GM12878 (cell line): ENCODE results near the gene MAST3. TPM values are rescaled to one million over a fixed set of nuclear protein-coding genes. Genes with fewer than 3 reads are reported as not detected.
A peak's percentile ranks its signal among the peaks of the same experiment; 100 is the strongest.

Experiments
- ATAC-seq: fragments of 200-7000 bp; cut with Tn5 transposase; 3 replicates; pipeline ENCODE4 v1.9.1; 2020; ENCODE audit warnings: mild to moderate bottlenecking, moderate library complexity
- BruUV-seq: library from RNA; stranded (reverse); fragments of 400-500 nt; replicated peaks from 2 replicates; lab custom pipeline; 2021; lab: Mats Ljungman, UMichigan
- CTCF ChIA-PET: fragments of 300-600 bp; sonication (Branson Sonifier 250); formaldehyde crosslinking; extraction: SDS; loops from one replicate; lab custom pipeline; 2021; ENCODE audit warnings: inconsistent platforms; lab: Yijun Ruan, JAX
- POLR2A ChIA-PET: fragments of 350-600 bp; formaldehyde crosslinking; extraction: SDS; loops from one replicate; lab custom pipeline; 2021; ENCODE audit warnings: inconsistent platforms; lab: Charles Lee
- RAD21 ChIA-PET: fragments of 300-600 bp; sonication (Branson Sonifier 250); formaldehyde crosslinking; loops from one replicate; lab custom pipeline; 2023; ENCODE audit warnings: antibody characterized with exemption; ENCODE audit not compliant: unreplicated experiment; lab: Charles Lee
- SMC1A ChIA-PET: fragments of 300-600 bp; sonication (Branson Sonifier 250); formaldehyde crosslinking; loops from one replicate; lab custom pipeline; 2023; ENCODE audit not compliant: unreplicated experiment, uncharacterized antibody; lab: Charles Lee
- DNase-seq: peaks from one replicate; pipeline ENCODE4 v3.0.0-alpha.2; 2011; ENCODE audit warnings: low read depth, low spot score
- FAIRE-seq: peaks from 3 replicates; lab custom pipeline; 2011; peaks lifted over from hg19 to GRCh38; lab: Jason Lieb, UNC
- H2AFZ ChIP-seq: 2 replicates; pipeline ENCODE4 v1.6.0; 2011; ENCODE audit warnings: low read depth, low read length, control low read depth; ENCODE audit not compliant: control insufficient read depth
- H3K27ac ChIP-seq: 2 replicates; pipeline ENCODE4 v1.5.1; 2011; ENCODE audit warnings: control low read depth; ENCODE audit not compliant: control insufficient read depth, insufficient read depth
- H3K27me3 ChIP-seq, 2 experiments: replicated peaks in 1 of 2; 2 replicates each; pipeline versions ENCODE4 v1.6.0 to v1.6.1; 2011; ENCODE audit warnings: low read length in 1 of 2; ENCODE audit not compliant: control insufficient read depth in 2 of 2, insufficient read depth in 2 of 2
- H3K36me3 ChIP-seq, 2 experiments: 2 replicates each; pipeline ENCODE4 v1.5.1; 2011; ENCODE audit warnings: low read length in 1 of 2; ENCODE audit not compliant: control insufficient read depth in 2 of 2, insufficient read depth in 2 of 2
- H3K4me1 ChIP-seq: 2 replicates; pipeline ENCODE4 v1.6.1; 2011; ENCODE audit warnings: mild to moderate bottlenecking, low read length, moderate library complexity, mixed read lengths; ENCODE audit not compliant: control insufficient read depth, insufficient read depth
- H3K4me2 ChIP-seq: 2 replicates; pipeline ENCODE4 v1.6.0; 2011; ENCODE audit warnings: control low read depth; ENCODE audit not compliant: control insufficient read depth, insufficient read depth
- H3K4me3 ChIP-seq: fragments of 200-600 bp; sonication (generic); 2 replicates; pipeline ENCODE4 v1.5.1; 2016
- H3K79me2 ChIP-seq: 2 replicates; pipeline ENCODE4 v1.6.0; 2011; ENCODE audit warnings: low read length; ENCODE audit not compliant: control insufficient read depth, insufficient read depth
- H3K9ac ChIP-seq: 2 replicates; pipeline ENCODE4 v1.8.0; 2011; ENCODE audit warnings: low read length, control low read depth, mixed read lengths; ENCODE audit not compliant: control insufficient read depth, insufficient read depth
- H3K9me3 ChIP-seq: replicated peaks from 3 replicates; pipeline ENCODE4 v1.5.1; 2011; ENCODE audit warnings: mild to moderate bottlenecking, low read length; ENCODE audit not compliant: control insufficient read depth, insufficient read depth
- H4K20me1 ChIP-seq: 2 replicates; pipeline ENCODE4 v1.6.0; 2011; ENCODE audit not compliant: control insufficient read depth, insufficient read depth
- BACH1 ChIP-seq: fragments of 450-650 bp; IDR thresholded peaks from 2 replicates; pipeline ENCODE4 v1.6.1; 2017; ENCODE audit warnings: mild to moderate bottlenecking, borderline replicate concordance
- CBX3 ChIP-seq: fragments of 200-600 bp; sonication (generic); IDR thresholded peaks from 2 replicates; pipeline ENCODE4 v1.6.1; 2016; ENCODE audit warnings: low read depth, borderline replicate concordance
- NFIC ChIP-seq: IDR thresholded peaks from 2 replicates; pipeline ENCODE4 v1.6.1; 2012; ENCODE audit warnings: low read depth, mild to moderate bottlenecking, inconsistent platforms, low read length, moderate library complexity
- RCOR1 ChIP-seq: conservative IDR thresholded peaks from 2 replicates; pipeline ENCODE4 v1.6.1; 2012; ENCODE audit warnings: low read depth, low read length, improper control_type of control experiment
- SMARCA5 ChIP-seq: fragments of 450-650 bp; IDR thresholded peaks from 2 replicates; pipeline ENCODE4 v1.6.1; 2017; ENCODE audit warnings: mild to moderate bottlenecking
- ZNF217 ChIP-seq: fragments of 450-650 bp; IDR thresholded peaks from 2 replicates; pipeline ENCODE4 v1.6.1; 2017; ENCODE audit warnings: antibody characterized with exemption, mild to moderate bottlenecking
- ZSCAN29 ChIP-seq: fragments of 450-650 bp; IDR thresholded peaks from 2 replicates; pipeline ENCODE4 v1.6.1; 2017; ENCODE audit warnings: mild to moderate bottlenecking, moderate library complexity
- WGBS: methylation state at CpG from one replicate; pipeline ENCODE4 v1.1.6; 2016; ENCODE audit warnings: low lambda C conversion rate; ENCODE audit not compliant: insufficient replicate concordance, insufficient coverage; ENCODE audit errors: missing lambda C conversion rate; 5-methylcytosine and 5-hydroxymethylcytosine counted together
- in situ Hi-C: fragments of 300-500 bp; cut with MboI; formaldehyde crosslinking; loops from 9 replicates; pipeline ENCODE4 v1.14.3; 2018; ENCODE audit warnings: mixed read lengths
- intact Hi-C: fragments of 100-400 bp; cut with micrococcal nuclease; formaldehyde crosslinking; loops from one replicate; pipeline ENCODE4 v1.14.2; 2022; ENCODE audit not compliant: unreplicated experiment
- polyA plus RNA-seq, 11 experiments: library from polyadenylated mRNA; depleted of rRNA in 4 of 11; unstranded in 6 of 11; stranded (reverse) in 5 of 11; fragments of >200 nt; fragmentation: Nextera tagmentation in 4 of 11; fragmentation: Illumina TruSeq in 1 of 11; extraction: Ambion mirVana in 4 of 11; extraction: Trizol in 1 of 11; gene quantifications; 1 replicate in 1 of 11; 2 replicates in 10 of 11; pipeline versions ENCODE4 v1.2.1 to v1.2.3, GENCODE V29; 2011 to 2016; ENCODE audit warnings: inconsistent platforms in 2 of 11, missing spikeins in 2 of 11, low read depth in 1 of 11
- total RNA-seq, 4 experiments: library from RNA; depleted of rRNA in 3 of 4; stranded (reverse); fragments of >200 nt in 3 of 4; fragmentation: Illumina TruSeq in 1 of 4; extraction: Trizol in 1 of 4; gene quantifications; 2 replicates each; pipeline versions ENCODE4 v1.2.1 to v1.2.3, GENCODE V29; 2013 to 2021
- TF ChIP-seq, protein P1 (sequence below): fragments of 450-650 bp; IDR thresholded peaks from 2 replicates; pipeline ENCODE4 v1.6.1; 2016; ENCODE audit warnings: mild to moderate bottlenecking
- TF ChIP-seq, protein P2 (sequence below): IDR thresholded peaks from 2 replicates; pipeline ENCODE4 v1.6.1; 2011; ENCODE audit warnings: mild to moderate bottlenecking, low read depth, low read length, moderate library complexity; ENCODE audit not compliant: insufficient replicate concordance

Gene MAST3
- total and polyA plus RNA-seq, 10 of the 15 experiments (the other 5 are each of a cell fraction or from before 2014, with no cell fraction given), result 3.0 to 22.2 (median 7.5) TPM

DNA sequence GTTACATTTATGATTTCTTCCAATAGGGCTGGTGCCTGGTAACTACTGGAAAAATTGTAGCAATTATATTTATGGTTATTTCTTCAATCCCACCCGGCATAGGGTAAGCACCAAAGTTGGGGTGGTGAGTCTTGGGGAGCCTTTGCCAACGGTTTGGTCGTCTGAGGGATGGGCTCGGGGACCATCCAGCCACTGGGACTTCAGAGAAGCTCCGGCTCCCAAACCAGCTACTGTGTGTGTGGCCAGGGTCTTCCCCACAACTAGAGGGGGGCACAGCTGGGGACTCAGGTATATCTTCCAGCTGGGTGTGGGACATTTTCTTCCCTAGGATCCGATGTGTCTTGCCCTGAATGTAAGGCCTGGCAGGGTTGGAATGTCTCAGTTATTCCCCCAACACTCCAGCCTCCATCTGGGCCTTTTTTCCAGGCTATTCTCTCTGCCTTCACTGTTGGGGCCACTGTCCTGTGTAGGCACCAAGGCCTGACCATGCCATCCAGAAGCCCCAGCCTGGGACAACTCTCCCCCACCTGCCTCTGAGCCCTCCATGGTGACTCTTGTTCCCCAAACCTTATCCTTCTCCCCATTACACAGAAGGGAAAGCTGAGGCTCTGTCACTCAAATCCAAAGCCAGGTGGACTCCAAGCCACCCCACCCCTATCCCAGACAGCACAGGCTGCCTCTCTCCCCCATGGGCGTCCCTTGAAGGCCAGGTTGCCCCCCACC, 74.9 kb downstream of the MAST3 start:
- TF ChIP-seq ZNF217 (peak; percentile 41; the same call in 1 of the 2 replicates), RCOR1 (0 out of 2 replicates have a peak, but pooled peaks have one; percentile 17), NFIC (no peak; the same call in 1 of the 2 replicates), SMARCA5 (peak; percentile 86), BACH1 (no peak), CBX3 (no peak), ZSCAN29 (no peak)
- TF ChIP-seq, protein P1, sequence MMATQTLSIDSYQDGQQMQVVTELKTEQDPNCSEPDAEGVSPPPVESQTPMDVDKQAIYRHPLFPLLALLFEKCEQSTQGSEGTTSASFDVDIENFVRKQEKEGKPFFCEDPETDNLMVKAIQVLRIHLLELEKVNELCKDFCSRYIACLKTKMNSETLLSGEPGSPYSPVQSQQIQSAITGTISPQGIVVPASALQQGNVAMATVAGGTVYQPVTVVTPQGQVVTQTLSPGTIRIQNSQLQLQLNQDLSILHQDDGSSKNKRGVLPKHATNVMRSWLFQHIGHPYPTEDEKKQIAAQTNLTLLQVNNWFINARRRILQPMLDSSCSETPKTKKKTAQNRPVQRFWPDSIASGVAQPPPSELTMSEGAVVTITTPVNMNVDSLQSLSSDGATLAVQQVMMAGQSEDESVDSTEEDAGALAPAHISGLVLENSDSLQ, result peak; percentile 80
- TF ChIP-seq, protein P2, sequence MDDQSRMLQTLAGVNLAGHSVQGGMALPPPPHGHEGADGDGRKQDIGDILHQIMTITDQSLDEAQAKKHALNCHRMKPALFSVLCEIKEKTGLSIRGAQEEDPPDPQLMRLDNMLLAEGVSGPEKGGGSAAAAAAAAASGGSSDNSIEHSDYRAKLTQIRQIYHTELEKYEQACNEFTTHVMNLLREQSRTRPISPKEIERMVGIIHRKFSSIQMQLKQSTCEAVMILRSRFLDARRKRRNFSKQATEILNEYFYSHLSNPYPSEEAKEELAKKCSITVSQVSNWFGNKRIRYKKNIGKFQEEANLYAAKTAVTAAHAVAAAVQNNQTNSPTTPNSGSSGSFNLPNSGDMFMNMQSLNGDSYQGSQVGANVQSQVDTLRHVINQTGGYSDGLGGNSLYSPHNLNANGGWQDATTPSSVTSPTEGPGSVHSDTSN, result peak; percentile 38
- H3K79me2 ChIP-seq, result peaks cover 30% of the 10 kb centered on the region
- 62% methylated on average over 7 of the region's 7 CpGs for WGBS

More for the DNA sequence above, 74.9 kb downstream of the MAST3 start:
- FAIRE-seq (no peak), ATAC-seq (no peak), DNase-seq (no peak)
- BruUV-seq, result TSS peak; percentile 58
- Histone ChIP-seq H3K9ac (peak overlapping the region; percentile 83), H2AFZ (no peak overlapping the region), H3K36me3 (peaks cover 11 to 13% of the 10 kb centered on the region in 2 experiments; a peak in 3 of 4 replicates), H3K4me2 (peak overlapping the region; percentile 100), H3K27me3 (no peaks in the 10 kb centered on the region), H3K4me3 (no peak overlapping the region), H4K20me1 (no peaks in the 10 kb centered on the region), H3K27ac (peak overlapping the region; percentile 79), H3K9me3 (no peaks in the 10 kb centered on the region; the same call in 2 of the 3 replicates), H3K4me1 (peaks cover 61% of the 10 kb centered on the region)
- intact Hi-C loops (loop anchor here (1.0 to 5.0 kb wide), 4 partner anchors 20 to 225 kb away; partner anchors contain the start of genes MAST3 and PIK3R2), in situ Hi-C loops (no loop called here)
- CTCF ChIA-PET, result interaction anchor here (0.7 to 1.0 kb wide), 2 partner anchors 9 to 19 kb away, joined by 3 to 5 read pairs; no protein-coding TSS in a partner anchor
- POLR2A ChIA-PET, result interaction anchor here (0.5 to 3.0 kb wide), 6 partner anchors 19 to 132 kb away, joined by 3 to 24 read pairs (median 5); partner anchors contain the start of gene MPV17L2
- RAD21 ChIA-PET, result interaction anchor here (0.7 to 3.2 kb wide), 8 partner anchors 8 to 160 kb away, joined by 3 to 29 read pairs (median 5); partner anchors contain the start of gene MPV17L2
- SMC1A ChIA-PET, result interaction anchor here (0.6 to 2.3 kb wide), 5 partner anchors 12 to 78 kb away, joined by 3 to 6 read pairs (median 3); partner anchors contain the start of gene PIK3R2
